CD14-positive monocyte (primary cell): ENCODE data around the gene SCD5. TPM values are rescaled to one million over a fixed set of nuclear protein-coding genes. Genes with fewer than 3 reads are reported as not detected.

Experiments
- DNase-seq, 3 donors: peaks; one replicate each; pipeline ENCODE4 v3.0.0-alpha.2; 2011 to 2022
- H2AFZ ChIP-seq: 2 replicates; pipeline ENCODE4 v1.6.0; 2012; ENCODE audit warnings: mild to moderate bottlenecking, low read depth, low read length, inconsistent platforms; ENCODE audit not compliant: insufficient read depth, poor library complexity, severe bottlenecking
- H3K27ac ChIP-seq, 2 donors: 1 replicate in 1 of 2; 2 replicates in 1 of 2; pipeline ENCODE4 v1.5.1; 2012 to 2013; ENCODE audit warnings: low read length in 2 of 2, control low read depth in 1 of 2, inconsistent platforms in 1 of 2, low read depth in 1 of 2, mild to moderate bottlenecking in 1 of 2
- H3K27me3 ChIP-seq, 2 donors: one replicate each; pipeline versions ENCODE4 v1.6.0 to v1.6.1; 2011 to 2013; ENCODE audit warnings: low read length in 2 of 2; ENCODE audit not compliant: control insufficient read depth in 2 of 2, insufficient read depth in 2 of 2
- H3K36me3 ChIP-seq, 2 donors: replicated peaks in 1 of 2; 1 replicate in 1 of 2; 2 replicates in 1 of 2; pipeline versions ENCODE4 v1.5.1 to v1.6.1; 2012 to 2013; ENCODE audit warnings: low read length in 2 of 2, control low read depth in 1 of 2, inconsistent platforms in 1 of 2, mild to moderate bottlenecking in 1 of 2; ENCODE audit not compliant: insufficient read depth in 2 of 2, control insufficient read depth in 1 of 2
- H3K4me1 ChIP-seq, 2 donors: 1 replicate in 1 of 2; 2 replicates in 1 of 2; pipeline versions ENCODE4 v1.5.1 to v1.6.1; 2012 to 2013; ENCODE audit warnings: low read length in 2 of 2, control low read depth in 1 of 2, inconsistent platforms in 1 of 2, mild to moderate bottlenecking in 1 of 2, moderate library complexity in 1 of 2; ENCODE audit not compliant: insufficient read depth in 2 of 2, control insufficient read depth in 1 of 2
- H3K4me2 ChIP-seq: replicated peaks from 2 replicates; pipeline ENCODE3; 2012; ENCODE audit warnings: low read length, moderate library complexity, mild to moderate bottlenecking; ENCODE audit not compliant: poor library complexity, severe bottlenecking; ENCODE audit errors: extremely low read depth
- H3K4me3 ChIP-seq, 3 experiments: fragments of 200-600 bp in 1 of 3; sonication (generic) in 1 of 3; replicated peaks in 1 of 3; 1 replicate in 2 of 3; 2 replicates in 1 of 3; pipeline ENCODE4 v1.5.1; 2011 to 2013; ENCODE audit warnings: low read length in 3 of 3, mild to moderate bottlenecking in 3 of 3, control low read depth in 2 of 3, low read depth in 2 of 3, inconsistent platforms in 1 of 3, moderate library complexity in 1 of 3
- H3K79me2 ChIP-seq: 2 replicates; pipeline ENCODE4 v1.6.0; 2012; ENCODE audit warnings: mild to moderate bottlenecking, control low read depth, inconsistent platforms, low read length, moderate library complexity; ENCODE audit not compliant: insufficient read depth
- H3K9ac ChIP-seq: 2 replicates; pipeline ENCODE4 v1.6.0; 2017; ENCODE audit warnings: low read length, mild to moderate bottlenecking; ENCODE audit not compliant: insufficient read depth, poor library complexity, severe bottlenecking
- H3K9me3 ChIP-seq, 2 donors: replicated peaks in 1 of 2; 1 replicate in 1 of 2; 2 replicates in 1 of 2; pipeline versions ENCODE4 v1.5.1 to v1.6.1; 2012 to 2013; ENCODE audit warnings: low read length in 2 of 2, control low read depth in 1 of 2; ENCODE audit not compliant: control insufficient read depth in 1 of 2, insufficient read depth in 1 of 2
- H4K20me1 ChIP-seq: 2 replicates; pipeline ENCODE4 v1.6.0; 2012; ENCODE audit warnings: mild to moderate bottlenecking, low read length, control low read depth, moderate library complexity; ENCODE audit not compliant: insufficient read depth
- H3K27ac Mint-ChIP-seq, 7 donors: one replicate each; pipeline ENCODE4 v1.8.0; 2020; ENCODE audit warnings: mild to moderate bottlenecking in 7 of 7, mixed read lengths in 7 of 7, moderate library complexity in 6 of 7, inconsistent platforms in 2 of 7
- H3K27me3 Mint-ChIP-seq, 3 donors: one replicate each; pipeline ENCODE4 v1.8.0; 2021 to 2022; ENCODE audit warnings: low read depth in 3 of 3, mild to moderate bottlenecking in 3 of 3, mixed read lengths in 3 of 3, moderate library complexity in 3 of 3, inconsistent platforms in 1 of 3
- H3K36me3 Mint-ChIP-seq, 2 donors: one replicate each; pipeline ENCODE4 v1.8.0; 2020; ENCODE audit warnings: mixed read lengths in 2 of 2, inconsistent platforms in 1 of 2, mild to moderate bottlenecking in 1 of 2
- H3K4me1 Mint-ChIP-seq: one replicate; pipeline ENCODE4 v1.8.0; 2020; ENCODE audit warnings: mild to moderate bottlenecking, mixed read lengths
- H3K4me3 Mint-ChIP-seq, 2 donors: one replicate each; pipeline ENCODE4 v1.8.0; 2020; ENCODE audit warnings: mild to moderate bottlenecking in 2 of 2, mixed read lengths in 2 of 2, moderate library complexity in 1 of 2
- H3K9me3 Mint-ChIP-seq, 7 donors: one replicate each; pipeline ENCODE4 v1.8.0; 2020 to 2022; ENCODE audit warnings: mixed read lengths in 7 of 7, mild to moderate bottlenecking in 6 of 7, moderate library complexity in 6 of 7, inconsistent platforms in 2 of 7
- WGBS: methylation state at CpG from one replicate; pipeline ENCODE4 v1.1.5; 2013; ENCODE audit warnings: missing lambda C conversion rate; ENCODE audit not compliant: insufficient coverage; 5-methylcytosine and 5-hydroxymethylcytosine counted together
- intact Hi-C, 2 donors: fragments of 100-400 bp; cut with micrococcal nuclease; formaldehyde crosslinking; loops; one replicate each; pipeline versions ENCODE4 v1.15.0 to v1.15.1; 2023
- polyA plus RNA-seq, 3 donors: library from polyadenylated mRNA; depleted of rRNA in 1 of 3; unstranded in 2 of 3; stranded (reverse) in 1 of 3; fragments of 300-500 nt in 2 of 3; fragments of >200 nt in 1 of 3; fragmentation: Illumina TruSeq in 2 of 3; gene quantifications; 1 replicate in 2 of 3; 2 replicates in 1 of 3; pipeline ENCODE4 v1.2.3, GENCODE V29; 2012 to 2021
- small RNA-seq: library from RNA; depleted of rRNA; stranded (forward); fragments of <200 nt; gene quantifications from one replicate; pipeline ENCODE3, GENCODE V24; 2012; ENCODE audit warnings: low read depth; ENCODE audit not compliant: insufficient read length
- TF ChIP-seq, protein P1 (sequence below): fragments of 200-600 bp; IDR thresholded peaks from one replicate; pipeline ENCODE4 v1.8.0; 2022; ENCODE audit warnings: antibody characterized with exemption, mild to moderate bottlenecking

The SCD5 gene
- polyA plus RNA-seq, 3 donors, result 0.28 to 1.3 (median 0.61) TPM

DNA sequence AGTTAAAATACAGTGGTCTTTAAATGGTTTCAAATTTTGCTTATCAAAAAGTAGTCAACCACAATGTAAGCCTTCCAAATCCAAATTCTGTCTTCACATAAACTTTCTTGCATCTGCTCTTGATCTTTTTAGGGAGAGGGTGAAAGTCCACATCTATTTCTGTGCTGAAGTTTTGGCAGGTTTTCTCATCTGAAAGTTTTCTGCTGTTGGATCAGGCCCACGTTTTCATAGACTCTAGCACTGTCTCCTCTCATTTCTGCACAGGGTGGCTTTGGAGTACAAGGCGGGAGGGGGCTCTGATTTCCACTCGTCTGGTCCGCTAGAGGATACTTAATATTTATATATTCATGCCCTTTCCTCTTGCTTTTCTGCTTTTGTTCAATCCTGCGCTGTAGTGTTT, 218.7 kb downstream of the SCD5 start:
- intact Hi-C loops, result no loop called here
- no peaks in the 10 kb centered on the region for H3K36me3 ChIP-seq
- H3K4me3 Mint-ChIP-seq, result no peak overlapping the region

More for the DNA sequence above, 218.7 kb downstream of the SCD5 start:
- no peak for DNase-seq
- WGBS, result 100% methylated on average over 1 of the region's 5 CpGs
- H3K27ac ChIP-seq, result no peak overlapping the region
- H3K27me3 ChIP-seq, result no peaks in the 10 kb centered on the region
- H3K4me2 ChIP-seq, result no peak overlapping the region
- no peaks in the 10 kb centered on the region for H3K9me3 ChIP-seq
- no peaks in the 10 kb centered on the region for H3K4me1 Mint-ChIP-seq
- H3K36me3 Mint-ChIP-seq, result no peaks in the 10 kb centered on the region
- H3K79me2 ChIP-seq, result no peaks in the 10 kb centered on the region
- H3K4me1 ChIP-seq, result no peaks in the 10 kb centered on the region
- H3K27ac Mint-ChIP-seq, result no peak overlapping the region
- no peaks in the 10 kb centered on the region for H4K20me1 ChIP-seq
- H3K4me3 ChIP-seq, result no peak overlapping the region
- peaks cover 0 to 1% (median 1%) of the 10 kb centered on the region in 3 donors for H3K27me3 Mint-ChIP-seq
- no peak overlapping the region for H3K9ac ChIP-seq
- TF ChIP-seq, protein P1, sequence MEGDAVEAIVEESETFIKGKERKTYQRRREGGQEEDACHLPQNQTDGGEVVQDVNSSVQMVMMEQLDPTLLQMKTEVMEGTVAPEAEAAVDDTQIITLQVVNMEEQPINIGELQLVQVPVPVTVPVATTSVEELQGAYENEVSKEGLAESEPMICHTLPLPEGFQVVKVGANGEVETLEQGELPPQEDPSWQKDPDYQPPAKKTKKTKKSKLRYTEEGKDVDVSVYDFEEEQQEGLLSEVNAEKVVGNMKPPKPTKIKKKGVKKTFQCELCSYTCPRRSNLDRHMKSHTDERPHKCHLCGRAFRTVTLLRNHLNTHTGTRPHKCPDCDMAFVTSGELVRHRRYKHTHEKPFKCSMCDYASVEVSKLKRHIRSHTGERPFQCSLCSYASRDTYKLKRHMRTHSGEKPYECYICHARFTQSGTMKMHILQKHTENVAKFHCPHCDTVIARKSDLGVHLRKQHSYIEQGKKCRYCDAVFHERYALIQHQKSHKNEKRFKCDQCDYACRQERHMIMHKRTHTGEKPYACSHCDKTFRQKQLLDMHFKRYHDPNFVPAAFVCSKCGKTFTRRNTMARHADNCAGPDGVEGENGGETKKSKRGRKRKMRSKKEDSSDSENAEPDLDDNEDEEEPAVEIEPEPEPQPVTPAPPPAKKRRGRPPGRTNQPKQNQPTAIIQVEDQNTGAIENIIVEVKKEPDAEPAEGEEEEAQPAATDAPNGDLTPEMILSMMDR, result no peak
- peaks cover 0 to 4% (median 0%) of the 10 kb centered on the region in 7 donors for H3K9me3 Mint-ChIP-seq
- no peak overlapping the region for H2AFZ ChIP-seq

Small RNA genes within 50 kb of the gene (small RNA-seq; reads per million reads assigned to genes)
- gene MIR575, result not detected

Other genes with a start within 250 kb of the SCD5 start
- gene TMEM150C, start 236.8 kb downstream of the SCD5 start, polyA plus RNA-seq, result not detected
- gene SEC31A, start 92.4 kb upstream of the SCD5 start, polyA plus RNA-seq, result 100 to 1,000 TPM in 2 of 3 donors, 10 to 100 TPM in 1; 74.8 to 120 (median 107) TPM
- 1 to 10 TPM; 1.4 to 1.9 (median 1.4) TPM for gene THAP9, start 101.9 kb upstream of the SCD5 start, polyA plus RNA-seq
- 1 to 10 TPM; 2.9 to 6.4 (median 3.7) TPM for gene LIN54, start 212.0 kb upstream of the SCD5 start, polyA plus RNA-seq
- 10 to 100 TPM; 16.0 to 54.7 (median 54.5) TPM for gene COPS4, start 236.4 kb upstream of the SCD5 start, polyA plus RNA-seq